ENCODE data around the gene NTSR1. TPM values are rescaled to one million over a fixed set of nuclear protein-coding genes. Genes with fewer than 3 reads are reported as not detected.
A peak's percentile ranks its signal among the peaks of the same experiment; 100 is the strongest.

Gene NTSR1
- total and polyA plus RNA-seq, 7 donors: 0.60 to 54.0 (median 8.8) TPM; not detected in 1

DNA sequence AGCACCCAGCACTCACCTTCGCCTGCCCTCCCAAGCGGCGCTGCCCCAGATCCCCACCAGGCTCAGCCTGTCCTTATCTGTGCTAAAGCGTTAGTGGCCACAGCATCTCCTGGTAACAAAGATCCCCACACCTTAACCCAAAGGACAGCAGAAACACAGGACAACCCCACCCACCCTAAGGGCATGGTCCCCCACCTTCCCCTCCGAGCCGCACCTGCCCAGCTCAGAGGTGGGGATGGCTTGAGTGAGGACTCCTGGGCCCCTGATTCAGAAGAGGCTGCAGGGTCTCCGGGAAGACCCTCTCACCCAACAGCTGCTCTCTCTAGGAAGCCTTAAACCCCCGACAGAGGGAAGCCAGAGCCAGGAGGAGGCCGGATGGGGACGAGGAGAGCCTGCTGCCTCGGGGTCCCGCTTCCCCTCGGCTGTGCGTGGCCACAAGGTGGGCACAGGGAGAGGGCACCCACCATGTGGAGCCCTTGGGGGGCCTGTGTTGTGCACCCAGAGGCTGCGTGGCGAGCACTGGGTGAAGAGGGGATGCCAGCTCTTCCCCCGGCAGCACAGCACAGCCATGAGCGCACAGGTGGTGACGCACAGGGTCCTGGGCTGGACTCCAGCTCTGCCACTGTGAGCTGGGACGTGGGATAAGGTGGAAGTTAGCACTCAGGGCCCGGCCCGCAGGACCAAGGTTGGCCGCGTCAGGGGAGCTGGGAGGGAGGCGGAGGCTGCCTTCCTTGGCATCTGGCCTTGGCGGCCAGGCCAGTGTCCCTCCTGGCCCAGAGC, 55.7 kb downstream of the NTSR1 start:
- Histone ChIP-seq H3K4me1 (peaks cover 0 to 46% (median 36%) of the 10 kb centered on the region in 4 donors), H3K27ac (no peak overlapping the region), H3K4me3 (no peak overlapping the region), H3K9me3 (no peaks in the 10 kb centered on the region), H3K27me3 (no peaks in the 10 kb centered on the region), H3K36me3 (peaks cover 0 to 3% (median 0%) of the 10 kb centered on the region in 4 donors)
- peak in 1 of 4 donors; percentile 15 for TF ChIP-seq POLR2AphosphoS5 (IDR thresholded peaks at IDR 0.05)
- no peak for TF ChIP-seq POLR2A (IDR thresholded peaks at IDR 0.05)
- intact Hi-C loops (cut with DNase I): no loop called here
- WGBS, 2 donors: 90 to 91% methylated on average over 26 of the region's 26 CpGs
- DNase-seq: no peak

DNA sequence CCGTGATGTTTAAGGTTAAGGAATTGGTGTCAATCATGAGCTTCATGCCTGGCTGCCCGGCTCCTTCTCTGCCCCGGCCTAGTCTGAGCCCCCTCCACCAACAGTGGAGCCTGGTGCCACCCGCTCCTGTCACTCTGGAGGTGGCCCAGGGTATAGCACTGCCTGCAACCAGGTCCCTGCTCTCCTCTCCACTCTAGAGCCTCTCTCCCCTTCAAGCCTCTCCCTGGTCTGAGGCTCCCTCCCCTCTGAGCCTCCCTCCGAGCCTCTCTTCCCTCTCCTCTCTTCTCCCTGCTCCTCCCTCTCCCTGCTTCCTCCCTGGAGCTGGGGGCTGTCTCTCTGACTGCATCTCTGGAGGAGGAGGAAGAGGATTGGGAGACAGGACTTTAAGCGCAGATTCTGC, 56.4 kb downstream of the NTSR1 start:
- 84 to 94% methylated on average over 6 of the region's 6 CpGs for WGBS, 2 donors
- DNase-seq: no peak
- H3K27me3 ChIP-seq: no peaks in the 10 kb centered on the region
- no peak overlapping the region for H3K4me3 ChIP-seq
- no peak overlapping the region for H3K27ac ChIP-seq
- H3K9me3 ChIP-seq: no peaks in the 10 kb centered on the region
- TF ChIP-seq POLR2AphosphoS5 (IDR thresholded peaks at IDR 0.05) (no peak), POLR2A (IDR thresholded peaks at IDR 0.05) (no peak), EP300 (IDR thresholded peaks at IDR 0.05) (no peak)
- TF ChIP-seq, protein P1, sequence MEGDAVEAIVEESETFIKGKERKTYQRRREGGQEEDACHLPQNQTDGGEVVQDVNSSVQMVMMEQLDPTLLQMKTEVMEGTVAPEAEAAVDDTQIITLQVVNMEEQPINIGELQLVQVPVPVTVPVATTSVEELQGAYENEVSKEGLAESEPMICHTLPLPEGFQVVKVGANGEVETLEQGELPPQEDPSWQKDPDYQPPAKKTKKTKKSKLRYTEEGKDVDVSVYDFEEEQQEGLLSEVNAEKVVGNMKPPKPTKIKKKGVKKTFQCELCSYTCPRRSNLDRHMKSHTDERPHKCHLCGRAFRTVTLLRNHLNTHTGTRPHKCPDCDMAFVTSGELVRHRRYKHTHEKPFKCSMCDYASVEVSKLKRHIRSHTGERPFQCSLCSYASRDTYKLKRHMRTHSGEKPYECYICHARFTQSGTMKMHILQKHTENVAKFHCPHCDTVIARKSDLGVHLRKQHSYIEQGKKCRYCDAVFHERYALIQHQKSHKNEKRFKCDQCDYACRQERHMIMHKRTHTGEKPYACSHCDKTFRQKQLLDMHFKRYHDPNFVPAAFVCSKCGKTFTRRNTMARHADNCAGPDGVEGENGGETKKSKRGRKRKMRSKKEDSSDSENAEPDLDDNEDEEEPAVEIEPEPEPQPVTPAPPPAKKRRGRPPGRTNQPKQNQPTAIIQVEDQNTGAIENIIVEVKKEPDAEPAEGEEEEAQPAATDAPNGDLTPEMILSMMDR (IDR thresholded peaks at IDR 0.05): no peak
- H3K36me3 ChIP-seq: peaks cover 0 to 2% (median 0%) of the 10 kb centered on the region in 4 donors
- intact Hi-C loops (cut with DNase I): no loop called here
- H3K4me1 ChIP-seq: peaks cover 0 to 45% (median 35%) of the 10 kb centered on the region in 4 donors

DNA sequence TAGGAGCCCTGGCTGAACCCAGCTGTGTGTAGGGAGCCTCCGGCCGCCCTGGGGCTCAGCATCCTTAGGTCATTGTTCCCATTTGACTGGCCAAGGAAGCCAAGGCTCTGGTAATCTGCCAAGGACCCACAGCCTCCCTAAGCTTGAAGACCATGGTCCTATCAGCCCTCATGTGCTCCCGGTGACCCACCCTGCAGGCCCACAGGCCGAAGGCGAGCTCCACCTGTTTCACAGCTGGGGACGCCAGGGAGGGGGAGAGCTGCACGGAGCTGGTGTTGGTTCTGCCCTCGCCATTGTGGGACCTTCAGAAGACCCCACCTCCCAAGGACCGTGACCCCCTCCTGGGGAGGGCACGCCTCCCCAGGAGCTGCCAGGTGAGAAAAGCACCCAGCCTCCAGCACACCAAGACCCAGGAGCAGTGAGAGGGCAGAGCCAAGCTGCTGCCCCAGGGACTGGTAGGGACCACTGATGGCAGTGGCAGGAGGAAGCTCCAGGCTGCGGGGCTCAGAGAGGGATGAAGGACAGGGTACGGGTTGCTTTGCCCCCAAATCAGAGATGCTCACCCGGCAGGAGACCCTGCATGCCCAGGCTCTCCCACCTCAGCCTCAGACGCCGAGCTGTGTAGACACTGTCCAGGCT, 56.9 kb downstream of the NTSR1 start:
- no peak for DNase-seq

DNA sequence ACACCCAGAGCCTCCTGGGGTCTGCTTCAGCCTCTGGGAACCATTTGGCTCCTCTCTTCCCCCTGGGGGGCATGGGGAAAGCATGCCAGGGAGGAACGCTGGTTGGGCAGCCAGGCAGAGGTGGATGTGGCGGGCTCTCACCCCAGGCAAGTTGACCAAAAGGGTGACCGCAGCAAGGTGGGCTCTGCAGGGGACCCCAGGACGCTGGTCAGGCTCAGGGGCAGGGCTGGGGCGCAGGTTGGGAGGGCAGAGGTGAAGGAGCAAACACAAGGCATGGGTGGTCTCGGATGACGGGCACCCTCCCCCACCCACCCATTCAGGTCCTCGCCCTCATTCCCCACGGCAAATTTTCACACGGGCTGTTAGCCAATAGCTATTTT, 57.4 kb downstream of the NTSR1 start:
- Histone ChIP-seq H3K4me1 (peaks cover 0 to 34% (median 25%) of the 10 kb centered on the region in 4 donors), H3K27ac (no peak overlapping the region), H3K4me3 (no peak overlapping the region), H3K27me3 (no peaks in the 10 kb centered on the region), H3K36me3 (no peaks in the 10 kb centered on the region), H3K9me3 (no peaks in the 10 kb centered on the region)
- intact Hi-C loops (cut with DNase I): no loop called here
- 45 to 69% methylated on average over 10 of the region's 10 CpGs for WGBS, 2 donors
- TF ChIP-seq POLR2A (IDR thresholded peaks at IDR 0.05) (no peak), EP300 (IDR thresholded peaks at IDR 0.05) (no peak), POLR2AphosphoS5 (IDR thresholded peaks at IDR 0.05) (no peak)
- TF ChIP-seq, protein P1 (IDR thresholded peaks at IDR 0.05): no peak
- DNase-seq: no peak

More for the DNA sequence above, 56.9 kb downstream of the NTSR1 start:
- Histone ChIP-seq H3K27ac (no peak overlapping the region), H3K27me3 (no peaks in the 10 kb centered on the region), H3K9me3 (no peaks in the 10 kb centered on the region), H3K4me1 (peaks cover 0 to 39% (median 30%) of the 10 kb centered on the region in 4 donors), H3K4me3 (no peak overlapping the region), H3K36me3 (no peaks in the 10 kb centered on the region)
- WGBS, 2 donors: 84 to 88% methylated on average over 15 of the region's 15 CpGs
- TF ChIP-seq, protein P1 (IDR thresholded peaks at IDR 0.05): no peak
- TF ChIP-seq POLR2A (IDR thresholded peaks at IDR 0.05): no peak
- no peak for TF ChIP-seq EP300 (IDR thresholded peaks at IDR 0.05)
- TF ChIP-seq POLR2AphosphoS5 (IDR thresholded peaks at IDR 0.05): no peak
- intact Hi-C loops (cut with DNase I): no loop called here

DNA sequence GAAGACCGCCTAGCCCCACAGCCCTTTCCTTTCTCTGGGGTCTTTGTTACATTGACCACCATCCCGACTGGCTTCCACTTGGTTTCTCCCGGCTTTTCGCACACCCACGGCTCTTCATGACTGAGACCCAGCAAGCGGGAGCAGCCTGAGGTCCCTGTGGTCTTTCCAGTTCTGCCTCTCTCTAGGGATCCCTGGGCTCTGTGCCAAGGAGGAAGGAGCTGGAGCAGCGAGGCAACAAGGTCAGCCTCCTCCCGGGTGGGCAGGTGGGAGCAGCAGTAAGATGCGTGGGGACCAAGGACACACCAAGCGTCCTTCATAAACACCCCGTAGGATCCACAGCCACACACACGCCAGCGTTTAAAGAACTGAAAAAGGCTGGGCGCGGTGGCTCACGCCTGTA, 58.1 kb downstream of the NTSR1 start:
- Histone ChIP-seq H3K4me3 (no peak overlapping the region), H3K27ac (no peak overlapping the region), H3K9me3 (no peaks in the 10 kb centered on the region), H3K36me3 (no peaks in the 10 kb centered on the region), H3K4me1 (peaks cover 0 to 28% (median 18%) of the 10 kb centered on the region in 4 donors), H3K27me3 (no peaks in the 10 kb centered on the region)
- intact Hi-C loops (cut with DNase I): no loop called here
- 22 to 62% methylated on average over 16 of the region's 16 CpGs for WGBS, 2 donors
- TF ChIP-seq POLR2A (IDR thresholded peaks at IDR 0.05): no peak
- TF ChIP-seq POLR2AphosphoS5 (IDR thresholded peaks at IDR 0.05): no peak
- TF ChIP-seq, protein P1 (IDR thresholded peaks at IDR 0.05): no peak
- TF ChIP-seq EP300 (IDR thresholded peaks at IDR 0.05): no peak
- DNase-seq: no peak

All from sigmoid colon (tissue), 7 donors.